GM13976 (cell line): Measurements from ENCODE around the gene LARP4B.

Source experiments
- DNase-seq: peaks from one replicate; pipeline ENCODE4 v3.0.0; 2012; ENCODE audit warnings: low spot score
- in situ Hi-C: fragments of 300-500 bp; cut with MboI; formaldehyde crosslinking; loops from one replicate; pipeline ENCODE4 v1.12.0; 2022; ENCODE audit warnings: low sequenced_read_pairs, mixed read lengths, inconsistent platforms; ENCODE audit not compliant: unreplicated experiment
- TF ChIP-seq, protein P1 (sequence below): IDR thresholded peaks from 2 replicates; pipeline ENCODE4 v1.5.1; 2012; ENCODE audit warnings: borderline replicate concordance, mild to moderate bottlenecking; ENCODE audit not compliant: insufficient read depth; ENCODE audit errors: extremely low read depth, missing control alignments, control extremely low read depth

The LARP4B gene

GRCh38 chr10:796233-796632 lies 135.3 kb downstream of the LARP4B start:
- TF ChIP-seq, protein P1, sequence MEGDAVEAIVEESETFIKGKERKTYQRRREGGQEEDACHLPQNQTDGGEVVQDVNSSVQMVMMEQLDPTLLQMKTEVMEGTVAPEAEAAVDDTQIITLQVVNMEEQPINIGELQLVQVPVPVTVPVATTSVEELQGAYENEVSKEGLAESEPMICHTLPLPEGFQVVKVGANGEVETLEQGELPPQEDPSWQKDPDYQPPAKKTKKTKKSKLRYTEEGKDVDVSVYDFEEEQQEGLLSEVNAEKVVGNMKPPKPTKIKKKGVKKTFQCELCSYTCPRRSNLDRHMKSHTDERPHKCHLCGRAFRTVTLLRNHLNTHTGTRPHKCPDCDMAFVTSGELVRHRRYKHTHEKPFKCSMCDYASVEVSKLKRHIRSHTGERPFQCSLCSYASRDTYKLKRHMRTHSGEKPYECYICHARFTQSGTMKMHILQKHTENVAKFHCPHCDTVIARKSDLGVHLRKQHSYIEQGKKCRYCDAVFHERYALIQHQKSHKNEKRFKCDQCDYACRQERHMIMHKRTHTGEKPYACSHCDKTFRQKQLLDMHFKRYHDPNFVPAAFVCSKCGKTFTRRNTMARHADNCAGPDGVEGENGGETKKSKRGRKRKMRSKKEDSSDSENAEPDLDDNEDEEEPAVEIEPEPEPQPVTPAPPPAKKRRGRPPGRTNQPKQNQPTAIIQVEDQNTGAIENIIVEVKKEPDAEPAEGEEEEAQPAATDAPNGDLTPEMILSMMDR = no peak
- DNase-seq = no peak
- in situ Hi-C loops = loop anchor here (25.0 kb wide), 1 partner anchor 284 kb away; no protein-coding TSS in a partner anchor

GRCh38 chr10:794382-794956 lies 137.0 kb downstream of the LARP4B start:
- in situ Hi-C loops = loop anchor here (25.0 kb wide), 1 partner anchor 282 kb away; no protein-coding TSS in a partner anchor
- TF ChIP-seq, protein P1 = no peak
- no peak for DNase-seq

DNA sequence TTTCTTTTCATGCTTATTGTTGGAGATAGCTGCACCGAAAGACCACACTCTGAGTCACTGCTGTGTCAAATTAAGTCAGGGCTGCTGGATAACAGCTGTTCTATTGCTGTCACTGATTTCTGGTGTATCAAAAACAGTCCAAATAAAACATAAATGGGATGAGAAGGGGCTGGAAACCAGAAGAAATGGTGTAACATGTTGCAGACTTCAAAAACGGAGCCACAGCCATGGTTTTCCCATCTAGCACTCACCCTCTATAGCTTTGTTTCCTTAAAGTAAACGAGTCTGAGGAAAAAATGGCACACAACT lies 138.8 kb downstream of the LARP4B start:
- TF ChIP-seq, protein P1 = no peak
- in situ Hi-C loops = loop anchor here (25.0 kb wide), 1 partner anchor 280 kb away; no protein-coding TSS in a partner anchor

GRCh38 chr10:792083-792791 lies 139.3 kb downstream of the LARP4B start:
- TF ChIP-seq, protein P1 = no peak
- in situ Hi-C loops = loop anchor here (25.0 kb wide), 1 partner anchor 280 kb away; no protein-coding TSS in a partner anchor
- no peak for DNase-seq

More for the DNA sequence above, 138.8 kb downstream of the LARP4B start:
- DNase-seq = no peak

- TF ChIP-seq, protein P1 = no peak
- in situ Hi-C loops = loop anchor here (25.0 kb wide), 1 partner anchor 279 kb away; no protein-coding TSS in a partner anchor
- DNase-seq = no peak
Measured at GRCh38 chr10:791639-792038, 139.9 kb downstream of the LARP4B start.

DNA sequence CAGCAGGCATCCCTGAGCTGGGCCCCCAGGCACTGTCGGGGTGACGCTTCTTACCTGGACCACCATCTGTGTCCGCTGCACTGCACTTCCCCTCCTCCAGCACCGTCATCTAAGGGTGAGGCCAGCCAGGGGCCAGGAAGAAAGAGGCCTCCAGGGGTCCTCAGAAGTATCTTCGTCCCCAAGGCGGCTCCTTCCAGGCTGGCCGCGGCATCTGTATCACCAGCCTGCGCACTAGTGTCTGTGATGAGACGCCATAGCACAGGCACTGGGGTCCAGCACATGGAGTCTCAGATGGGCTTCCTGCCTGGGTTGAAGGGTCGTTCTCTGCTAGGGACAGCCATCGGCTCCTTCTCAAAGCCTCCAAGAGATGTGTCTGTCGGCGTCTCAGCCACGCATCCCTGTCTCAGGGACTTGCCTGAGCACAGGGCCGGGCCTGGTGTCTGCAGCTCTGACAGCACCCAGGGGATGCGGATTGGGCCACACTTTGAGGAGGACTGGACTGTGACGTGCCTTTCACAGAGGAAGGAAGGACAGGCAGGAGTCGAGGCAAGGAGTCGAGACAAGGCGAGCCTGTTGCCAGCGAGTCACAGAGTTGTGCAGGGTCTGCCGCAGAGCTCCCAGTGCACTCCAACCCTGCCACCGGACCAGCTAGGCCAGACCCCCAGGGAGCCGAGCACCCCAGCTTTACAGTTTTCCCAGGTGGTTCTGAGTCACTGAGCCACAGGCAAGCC lies 140.5 kb downstream of the LARP4B start:
- DNase-seq = no peak
- TF ChIP-seq, protein P1 = no peak
- in situ Hi-C loops = loop anchor here (25.0 kb wide), 1 partner anchor 279 kb away; no protein-coding TSS in a partner anchor
